PC-3 (cell line): ENCODE results near the gene AK4. TPM values are rescaled to one million over a fixed set of nuclear protein-coding genes. Genes with fewer than 3 reads are reported as not detected.

Experiments used
- ATAC-seq: fragments of 200-7000 bp; cut with Tn5 transposase; 2 replicates; pipeline ENCODE4 v1.9.1; 2020; ENCODE audit warnings: mild to moderate bottlenecking, moderate library complexity
- BruUV-seq: library from RNA; stranded (reverse); fragments of 400-500 nt; replicated peaks from 2 replicates; lab custom pipeline; 2021; lab: Mats Ljungman, UMichigan
- CTCF ChIA-PET: fragments of 300-600 bp; sonication (Branson Sonifier 250); formaldehyde crosslinking; loops from one replicate; lab custom pipeline; 2022; ENCODE audit warnings: antibody characterized with exemption; lab: Charles Lee
- POLR2A ChIA-PET: fragments of 300-600 bp; sonication (Branson Sonifier 250); formaldehyde crosslinking; loops from one replicate; lab custom pipeline; 2022; ENCODE audit warnings: antibody characterized with exemption; ENCODE audit not compliant: unreplicated experiment; lab: Charles Lee
- DNase-seq: peaks from one replicate; pipeline ENCODE4 v3.0.0-alpha.2; 2015
- H2AFZ ChIP-seq: fragments of 300-600 bp; sonication (generic); 2 replicates; pipeline ENCODE4 v1.6.0; 2016; ENCODE audit warnings: antibody characterized with exemption, low read length
- H3F3A ChIP-seq: fragments of 300-600 bp; sonication (generic); one replicate; pipeline ENCODE4 v1.6.0; 2017; ENCODE audit warnings: antibody characterized with exemption, low read length, control low read depth, mild to moderate bottlenecking; ENCODE audit not compliant: unreplicated experiment
- H3K27ac ChIP-seq: fragments of 300-600 bp; sonication (generic); 2 replicates; pipeline ENCODE4 v1.5.1; 2016; ENCODE audit warnings: mild to moderate bottlenecking, low read length
- H3K27me3 ChIP-seq: fragments of 300-600 bp; sonication (generic); 2 replicates; pipeline ENCODE4 v1.6.1; 2016; ENCODE audit warnings: low read length, mixed read lengths
- H3K36me3 ChIP-seq: fragments of 300-600 bp; sonication (generic); 2 replicates; pipeline ENCODE4 v1.6.1; 2016; ENCODE audit warnings: low read depth, mixed run types, low read length, mixed read lengths
- H3K4me1 ChIP-seq: fragments of 300-600 bp; sonication (generic); 2 replicates; pipeline ENCODE4 v1.5.1; 2016; ENCODE audit warnings: low read length; ENCODE audit not compliant: insufficient read depth
- H3K4me2 ChIP-seq: fragments of 300-600 bp; sonication (generic); 2 replicates; pipeline ENCODE4 v1.6.0; 2016; ENCODE audit warnings: low read length
- H3K4me3 ChIP-seq: fragments of 300-600 bp; sonication (generic); 2 replicates; pipeline ENCODE4 v1.5.1; 2016; ENCODE audit warnings: mild to moderate bottlenecking, low read length, mixed read lengths
- H3K79me2 ChIP-seq: fragments of 300-600 bp; sonication (generic); 2 replicates; pipeline ENCODE4 v1.6.1; 2017; ENCODE audit warnings: low read length, mixed read lengths
- H3K9ac ChIP-seq: fragments of 300-600 bp; sonication (generic); 2 replicates; pipeline ENCODE4 v1.6.0; 2016; ENCODE audit warnings: mild to moderate bottlenecking, low read length
- H3K9me2 ChIP-seq: fragments of 300-600 bp; sonication (generic); replicated peaks from 2 replicates; pipeline ENCODE4 v1.6.1; 2016; ENCODE audit warnings: mixed run types, low read length, mixed read lengths
- H3K9me3 ChIP-seq: fragments of 300-600 bp; sonication (generic); 2 replicates; pipeline ENCODE4 v1.6.1; 2016; ENCODE audit warnings: low read length, mixed read lengths
- H4K20me1 ChIP-seq: fragments of 300-600 bp; sonication (generic); 2 replicates; pipeline ENCODE4 v1.6.1; 2016; ENCODE audit warnings: low read length, mixed read lengths
- EZH2 ChIP-seq: fragments of 300-600 bp; sonication (generic); IDR thresholded peaks from one replicate; pipeline ENCODE4 v1.6.1; 2017; ENCODE audit warnings: antibody characterized with exemption, mild to moderate bottlenecking, low read length; ENCODE audit not compliant: unreplicated experiment
- EZH2phosphoT487 ChIP-seq: fragments of 300-600 bp; sonication (generic); IDR thresholded peaks from 2 replicates; pipeline ENCODE4 v1.6.1; 2018; ENCODE audit warnings: mild to moderate bottlenecking, antibody characterized with exemption, low read length, borderline replicate concordance
- intact Hi-C: fragments of 100-400 bp; cut with micrococcal nuclease; formaldehyde crosslinking; loops from 2 replicates; pipeline ENCODE4 v1.9.0; 2023
- total RNA-seq: library from RNA; depleted of rRNA; stranded (reverse); fragments of >200 nt; gene quantifications from 2 replicates; pipeline ENCODE4 v1.2.3, GENCODE V29; 2014
- TF ChIP-seq, protein P1 (sequence below): fragments of 300-600 bp; sonication (generic); conservative IDR thresholded peaks from 2 replicates; pipeline ENCODE4 v1.5.1; 2017; ENCODE audit warnings: antibody characterized with exemption, low read depth, mild to moderate bottlenecking, low read length

Gene AK4
- total RNA-seq, 1 experiment from 2014 or later, result 98.9 TPM

DNA sequence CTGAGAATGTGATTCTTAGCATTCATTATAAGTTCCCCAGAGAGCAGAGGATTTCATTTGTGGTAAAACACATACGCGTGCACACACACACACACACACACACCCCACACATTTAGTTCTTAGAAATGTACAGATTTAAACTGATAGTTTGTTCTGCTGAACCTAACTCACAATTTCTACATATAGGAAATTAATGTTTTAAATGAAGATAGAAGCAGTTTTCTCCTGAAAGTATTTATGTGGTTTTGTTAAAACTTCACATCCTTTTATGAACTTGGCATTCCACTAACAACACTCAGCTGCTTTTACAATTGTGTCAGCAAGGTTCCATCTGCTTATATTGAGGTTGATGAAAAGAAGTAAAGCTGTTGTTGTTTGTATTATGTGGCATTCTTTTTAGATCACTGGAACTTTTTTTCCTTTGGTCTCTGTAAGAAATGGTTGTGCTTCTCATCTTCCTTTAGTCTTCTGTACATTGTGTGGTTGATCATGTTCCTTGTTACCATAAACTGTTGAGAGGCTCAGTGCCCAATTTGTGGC, 41.6 kb downstream of the AK4 start:
- Histone ChIP-seq H3F3A (no peaks in the 10 kb centered on the region), H3K9me3 (no peaks in the 10 kb centered on the region), H3K27me3 (no peaks in the 10 kb centered on the region), H3K36me3 (peaks cover 28% of the 10 kb centered on the region), H4K20me1 (0 out of 2 replicates have a peak, but pooled peaks cover 5% of the 10 kb centered on the region), H3K9ac (no peak overlapping the region), H3K27ac (no peak overlapping the region), H2AFZ (no peak overlapping the region), H3K4me2 (no peak overlapping the region), H3K9me2 (no peaks in the 10 kb centered on the region), H3K4me1 (no peaks in the 10 kb centered on the region), H3K4me3 (no peak overlapping the region), H3K79me2 (peaks cover 48% of the 10 kb centered on the region)
- BruUV-seq, result no TSS peak
- DNase-seq, result no peak
- no peak for ATAC-seq
- ChIA-PET POLR2A (no interaction called here), CTCF (no interaction called here)
- intact Hi-C loops, result no loop called here
- no peak for TF ChIP-seq EZH2
- TF ChIP-seq EZH2phosphoT487, result no peak
- TF ChIP-seq, protein P1, sequence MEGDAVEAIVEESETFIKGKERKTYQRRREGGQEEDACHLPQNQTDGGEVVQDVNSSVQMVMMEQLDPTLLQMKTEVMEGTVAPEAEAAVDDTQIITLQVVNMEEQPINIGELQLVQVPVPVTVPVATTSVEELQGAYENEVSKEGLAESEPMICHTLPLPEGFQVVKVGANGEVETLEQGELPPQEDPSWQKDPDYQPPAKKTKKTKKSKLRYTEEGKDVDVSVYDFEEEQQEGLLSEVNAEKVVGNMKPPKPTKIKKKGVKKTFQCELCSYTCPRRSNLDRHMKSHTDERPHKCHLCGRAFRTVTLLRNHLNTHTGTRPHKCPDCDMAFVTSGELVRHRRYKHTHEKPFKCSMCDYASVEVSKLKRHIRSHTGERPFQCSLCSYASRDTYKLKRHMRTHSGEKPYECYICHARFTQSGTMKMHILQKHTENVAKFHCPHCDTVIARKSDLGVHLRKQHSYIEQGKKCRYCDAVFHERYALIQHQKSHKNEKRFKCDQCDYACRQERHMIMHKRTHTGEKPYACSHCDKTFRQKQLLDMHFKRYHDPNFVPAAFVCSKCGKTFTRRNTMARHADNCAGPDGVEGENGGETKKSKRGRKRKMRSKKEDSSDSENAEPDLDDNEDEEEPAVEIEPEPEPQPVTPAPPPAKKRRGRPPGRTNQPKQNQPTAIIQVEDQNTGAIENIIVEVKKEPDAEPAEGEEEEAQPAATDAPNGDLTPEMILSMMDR, result no peak

DNA sequence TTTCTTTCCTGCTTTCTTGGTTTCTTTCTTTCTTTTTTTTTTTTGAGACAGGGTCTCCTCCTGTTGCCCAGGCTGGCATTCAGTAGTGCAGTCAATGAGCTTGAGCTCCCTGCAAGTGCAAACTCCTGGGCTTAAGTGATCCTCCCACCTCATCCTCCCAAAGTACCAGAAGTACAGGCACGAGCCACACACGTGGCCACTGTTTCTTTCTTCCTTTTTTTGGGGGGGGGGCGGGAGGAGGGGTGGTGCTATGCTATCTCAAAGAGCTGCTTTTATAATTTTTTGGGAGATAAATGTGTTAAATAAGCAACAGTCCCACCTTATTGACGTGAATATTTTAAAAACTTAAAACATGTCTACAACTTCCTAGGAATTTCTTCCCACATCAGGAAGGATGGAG, 42.2 kb downstream of the AK4 start:
- Histone ChIP-seq H3K79me2 (peaks cover 42% of the 10 kb centered on the region), H3K4me1 (no peaks in the 10 kb centered on the region), H3K27me3 (no peaks in the 10 kb centered on the region), H2AFZ (no peak overlapping the region), H3K4me3 (no peak overlapping the region), H3K36me3 (peaks cover 28% of the 10 kb centered on the region), H3K9me3 (no peaks in the 10 kb centered on the region), H3K4me2 (no peak overlapping the region), H3K9ac (no peak overlapping the region), H3K9me2 (no peaks in the 10 kb centered on the region), H3K27ac (no peak overlapping the region), H4K20me1 (0 out of 2 replicates have a peak, but pooled peaks cover 5% of the 10 kb centered on the region), H3F3A (no peaks in the 10 kb centered on the region)
- no peak for DNase-seq
- no peak for ATAC-seq
- POLR2A ChIA-PET, result no interaction called here
- TF ChIP-seq, protein P1, result no peak
- no peak for TF ChIP-seq EZH2
- no peak for TF ChIP-seq EZH2phosphoT487
- CTCF ChIA-PET, result interaction anchor here (0.7 kb wide), 1 partner anchor 25 kb away, joined by 3 read pairs; no protein-coding TSS in a partner anchor
- BruUV-seq, result no TSS peak
- intact Hi-C loops, result no loop called here

DNA sequence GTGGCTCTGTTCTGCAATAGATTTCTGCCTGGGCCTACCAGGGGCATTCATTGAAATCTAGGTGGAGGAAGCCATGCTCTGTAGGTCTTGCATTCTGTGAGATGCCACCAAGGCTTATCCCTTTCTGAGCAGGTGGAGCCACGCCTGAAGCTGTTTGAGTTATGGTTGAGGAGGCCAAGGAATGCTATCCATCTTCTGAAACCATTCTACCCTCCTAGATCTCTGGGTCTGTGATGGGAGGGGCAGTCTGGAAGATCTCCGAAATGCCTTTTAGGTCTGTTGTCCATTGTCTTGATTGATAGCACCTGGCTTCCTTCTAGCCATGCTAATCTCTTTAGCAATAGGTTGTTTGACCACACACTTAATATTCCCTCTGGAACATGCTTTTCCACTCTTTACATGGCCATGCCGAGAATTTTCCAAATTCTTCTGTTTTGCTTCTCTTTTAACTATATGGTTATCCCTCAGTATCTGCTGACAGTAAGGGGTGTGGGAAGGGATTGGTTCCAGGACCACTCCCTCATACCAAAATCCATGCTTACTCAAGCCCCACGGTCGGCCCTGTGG, 45.2 kb downstream of the AK4 start:
- no peaks in the 10 kb centered on the region for H3K27me3 ChIP-seq
- no peak overlapping the region for H3K27ac ChIP-seq
- no peak for TF ChIP-seq EZH2
- no peak for TF ChIP-seq EZH2phosphoT487
- TF ChIP-seq, protein P1, result no peak
- no TSS peak for BruUV-seq
- H3F3A ChIP-seq, result no peaks in the 10 kb centered on the region
- no peak overlapping the region for H2AFZ ChIP-seq
- POLR2A ChIA-PET, result no interaction called here
- H3K9ac ChIP-seq, result no peak overlapping the region
- peaks cover 20% of the 10 kb centered on the region for H3K79me2 ChIP-seq
- H3K4me1 ChIP-seq, result no peaks in the 10 kb centered on the region
- CTCF ChIA-PET, result no interaction called here
- ATAC-seq (no peak), DNase-seq (no peak)
- no peak overlapping the region for H3K4me2 ChIP-seq
- no peaks in the 10 kb centered on the region for H4K20me1 ChIP-seq
- H3K9me3 ChIP-seq, result no peaks in the 10 kb centered on the region
- intact Hi-C loops, result no loop called here
- peaks cover 37% of the 10 kb centered on the region for H3K36me3 ChIP-seq
- no peaks in the 10 kb centered on the region for H3K9me2 ChIP-seq
- H3K4me3 ChIP-seq, result no peak overlapping the region
